NCI-H2107 (cell line): ENCODE measurements around the gene SPOPL.
"Not testable (repeated sequence)": the region's sequence is repeated elsewhere in the genome, so short reads cannot be mapped to it uniquely, and the experiment has no call there.

ENCODE experiments used
- DNase-seq: peaks from one replicate; lab custom pipeline; 2025; lab: John Stamatoyannopoulos, UW

Gene SPOPL

DNA sequence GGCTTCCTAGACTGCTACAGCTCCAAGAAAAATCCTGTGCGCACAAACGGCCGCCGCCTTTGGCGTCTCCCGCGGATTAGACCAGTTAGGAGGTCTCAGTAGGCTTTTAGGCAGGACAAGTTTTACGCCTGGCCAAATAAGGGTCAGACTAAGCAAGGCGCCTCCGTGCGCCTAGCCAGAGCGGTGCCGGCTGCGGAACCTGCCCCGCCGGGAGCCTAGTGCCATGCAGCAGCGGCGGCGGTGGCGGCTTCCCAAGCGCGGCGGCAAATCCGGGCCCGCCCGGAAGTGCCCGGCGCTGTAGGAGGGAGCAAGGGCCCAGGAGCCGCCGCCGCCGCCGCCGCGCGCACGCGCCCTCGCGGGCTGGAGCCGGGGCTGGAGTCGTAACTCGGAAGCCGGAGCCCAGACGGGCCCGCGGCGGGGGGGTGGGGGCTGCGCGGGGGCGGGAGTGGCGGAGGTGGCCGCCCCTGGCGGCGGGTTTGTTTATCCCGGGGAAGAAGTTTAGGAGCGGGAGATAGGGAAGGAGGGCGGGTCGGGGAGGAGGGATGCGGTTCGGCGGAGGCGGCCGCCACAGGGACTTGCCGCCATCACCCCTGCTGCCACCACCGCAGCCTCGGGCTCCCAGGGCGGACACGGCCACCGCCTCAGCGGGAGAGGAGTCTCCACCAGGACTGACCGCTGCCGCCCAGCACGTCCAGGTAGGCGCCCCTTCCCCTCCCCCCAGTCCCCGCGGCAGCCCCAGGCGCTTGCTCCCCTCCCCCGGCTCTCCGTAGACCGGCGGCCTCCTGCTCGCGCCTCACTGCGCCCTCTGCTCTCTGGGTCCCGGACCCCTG is at the start of gene SPOPL:
Gene SPOPL, plus strand, starts transcription at position 346 of the 830 bp plus-strand sequence. CDS start 48,447 bp downstream, outside the sequence.
- DNase-seq: peak; percentile 66

DNA sequence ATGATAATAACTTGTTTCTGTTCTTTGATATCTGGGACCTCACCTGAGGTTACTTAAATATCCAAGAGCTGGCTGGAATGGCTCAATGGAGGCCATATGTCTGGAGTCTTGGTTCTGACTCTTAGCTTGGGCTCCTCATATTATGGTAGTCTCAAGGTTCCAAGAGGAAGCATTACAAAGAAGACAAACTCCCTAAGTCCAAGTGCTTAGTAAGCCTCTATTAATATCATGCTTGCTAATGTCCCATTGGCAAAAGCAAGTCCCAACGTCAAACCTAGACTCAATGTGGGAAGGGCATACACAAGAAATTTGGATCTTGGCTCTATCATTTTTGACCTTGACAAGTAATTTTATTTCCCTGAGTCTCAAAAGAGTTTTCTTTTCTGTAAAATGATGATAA is 49.2 kb upstream of the SPOPL start:
- DNase-seq: no peak

DNA sequence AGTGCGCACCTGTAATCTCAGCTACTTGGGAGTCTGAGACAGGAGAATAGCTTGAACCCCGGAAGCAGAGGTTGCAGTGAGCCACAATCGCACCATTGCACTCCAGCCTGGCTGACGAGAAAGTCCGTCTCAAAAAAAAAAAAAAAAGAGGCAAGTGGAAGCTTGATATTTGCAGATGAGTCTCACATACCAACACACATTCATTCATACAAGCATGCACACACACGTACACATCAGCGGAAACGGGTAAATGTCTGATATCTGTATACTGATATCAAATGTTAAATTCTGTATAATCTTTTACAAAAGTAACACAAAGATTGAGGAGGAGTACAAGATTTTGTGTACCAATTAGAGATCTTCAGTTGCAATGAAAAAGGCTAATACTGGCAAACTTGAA is 47.8 kb upstream of the SPOPL start:
- no peak for DNase-seq

DNA sequence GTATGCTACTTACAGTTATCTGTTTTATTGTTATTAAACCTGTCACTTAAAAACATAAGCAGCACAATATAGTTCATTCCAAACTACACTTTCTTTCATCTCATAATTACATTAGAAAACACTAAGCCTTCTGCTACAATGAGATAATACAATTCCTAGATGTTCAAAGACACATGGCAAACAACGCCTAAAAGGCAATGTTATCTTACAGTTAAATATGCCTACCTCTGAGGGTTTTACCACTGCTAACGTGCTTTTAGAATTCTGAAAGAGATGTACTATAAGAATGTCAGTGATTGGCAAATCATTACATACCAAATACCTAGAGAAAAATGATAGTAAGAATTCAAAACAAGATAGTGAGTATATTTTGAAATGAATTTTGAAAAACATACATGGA is 46.8 kb upstream of the SPOPL start:
- DNase-seq: no peak

DNA sequence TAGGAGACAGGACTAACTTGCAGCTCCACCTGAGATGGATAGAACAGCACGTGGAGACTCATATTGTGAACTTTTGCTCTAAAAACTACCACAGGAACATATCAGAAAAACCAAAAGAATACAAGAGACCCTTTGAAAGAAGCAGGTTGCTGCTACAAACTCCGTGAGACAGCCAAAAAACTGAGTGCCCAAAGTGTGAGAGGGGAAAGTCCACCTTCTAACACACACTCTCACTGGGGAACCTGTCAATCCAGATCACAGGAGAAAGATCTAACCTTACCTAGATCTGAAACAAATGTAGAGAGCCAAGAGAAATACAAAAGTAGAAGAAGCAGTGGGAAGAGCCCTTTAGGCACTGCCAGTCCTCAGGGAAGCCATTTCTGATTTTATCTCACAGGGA is 46.3 kb upstream of the SPOPL start:
- DNase-seq: no peak

DNA sequence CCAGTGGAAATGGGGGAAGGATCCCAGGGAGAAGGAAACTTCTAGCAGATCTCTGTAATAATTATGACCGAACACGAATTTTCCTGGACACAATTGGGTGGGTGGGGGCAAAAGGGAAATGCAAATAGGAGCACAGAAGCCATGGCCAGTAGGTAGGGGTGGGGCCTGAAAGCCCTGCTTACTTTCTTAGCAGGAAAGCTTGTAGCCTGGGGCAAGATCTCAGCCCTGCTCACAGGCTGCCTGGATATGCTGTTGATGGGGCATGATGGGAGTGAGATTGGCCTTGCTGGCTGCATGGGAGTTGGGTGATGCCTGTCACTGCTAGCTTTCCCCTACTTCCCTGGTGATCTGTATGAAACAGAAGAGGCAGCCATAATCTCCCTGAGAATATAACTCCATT is 45.9 kb upstream of the SPOPL start:
- DNase-seq: no peak

DNA sequence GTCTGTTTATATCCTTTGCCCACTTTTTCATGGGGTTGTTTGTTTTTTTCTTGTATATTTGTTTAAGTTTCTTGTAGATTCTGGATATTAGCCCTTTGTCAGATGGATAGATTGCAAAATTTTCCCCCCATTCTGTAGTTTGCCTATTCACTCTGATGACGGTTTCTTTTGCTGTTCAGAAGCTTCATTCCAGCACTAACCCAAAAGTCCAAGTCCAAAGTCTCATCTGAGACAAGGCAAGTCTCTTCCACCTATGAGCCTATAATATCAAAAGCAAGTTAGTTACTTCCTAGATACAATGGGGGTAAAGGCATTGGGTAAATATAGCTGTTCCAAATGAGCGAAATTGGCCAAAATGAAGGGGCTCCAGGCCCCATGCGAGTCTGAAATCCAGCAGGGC is 38.9 kb upstream of the SPOPL start:
- not testable (repeated sequence) for DNase-seq

DNA sequence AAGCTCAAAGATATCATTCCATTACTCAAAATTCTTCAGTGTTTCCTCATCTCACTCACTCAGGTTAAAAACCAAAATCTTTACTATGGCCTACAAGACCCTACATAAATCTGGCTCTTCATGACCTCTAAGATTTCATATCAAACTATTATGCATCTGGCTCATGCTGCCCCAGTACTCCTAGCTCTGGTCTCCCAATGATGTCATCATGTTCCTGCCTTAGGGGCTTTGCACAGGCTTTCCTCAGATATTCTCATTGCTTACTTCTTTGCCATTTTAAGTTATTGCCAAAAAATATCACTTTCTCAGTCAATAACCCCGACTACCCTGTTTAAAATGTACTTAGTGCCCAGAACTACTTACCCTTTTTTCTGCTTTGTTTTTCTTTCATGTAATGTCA is 33.0 kb upstream of the SPOPL start:
- DNase-seq: no peak

DNA sequence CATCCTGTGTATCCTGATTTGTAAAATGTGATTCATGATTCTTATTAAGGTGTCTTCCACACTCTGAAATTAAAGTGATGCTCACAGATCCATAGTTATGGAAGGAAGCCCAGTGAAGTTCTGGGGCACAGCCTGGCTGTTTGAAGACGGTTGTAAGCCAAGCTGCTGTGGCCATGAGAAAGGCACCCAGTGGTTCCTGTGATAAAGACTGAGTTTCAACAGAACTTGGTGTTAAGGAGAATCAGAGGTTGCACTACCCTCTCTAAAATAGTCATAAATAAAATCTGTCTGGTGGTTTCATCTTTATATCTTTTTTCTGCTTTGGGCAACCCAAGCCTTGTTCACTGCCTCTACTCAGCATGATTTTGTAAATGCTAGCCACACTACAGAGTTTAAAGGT is 32.2 kb upstream of the SPOPL start:
- no peak for DNase-seq

DNA sequence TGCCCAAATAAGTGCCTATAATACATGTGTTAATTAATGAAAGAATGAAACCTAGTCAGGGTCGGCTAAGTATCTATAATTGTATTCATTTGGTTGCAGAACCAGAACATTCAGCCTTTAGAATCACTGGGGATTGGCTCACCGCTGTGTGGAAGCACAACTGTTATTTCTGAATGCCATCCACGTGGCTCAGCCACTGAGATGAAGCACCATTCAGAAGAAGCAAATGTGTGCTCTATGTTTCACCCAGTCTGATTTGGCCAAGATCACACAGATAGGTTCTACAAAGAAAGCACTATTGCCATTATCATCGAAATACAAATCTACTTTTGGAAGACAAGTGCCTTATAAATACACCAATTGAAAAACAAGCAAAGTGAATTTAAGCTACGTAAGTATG is 30.6 kb upstream of the SPOPL start:
- no peak for DNase-seq

DNA sequence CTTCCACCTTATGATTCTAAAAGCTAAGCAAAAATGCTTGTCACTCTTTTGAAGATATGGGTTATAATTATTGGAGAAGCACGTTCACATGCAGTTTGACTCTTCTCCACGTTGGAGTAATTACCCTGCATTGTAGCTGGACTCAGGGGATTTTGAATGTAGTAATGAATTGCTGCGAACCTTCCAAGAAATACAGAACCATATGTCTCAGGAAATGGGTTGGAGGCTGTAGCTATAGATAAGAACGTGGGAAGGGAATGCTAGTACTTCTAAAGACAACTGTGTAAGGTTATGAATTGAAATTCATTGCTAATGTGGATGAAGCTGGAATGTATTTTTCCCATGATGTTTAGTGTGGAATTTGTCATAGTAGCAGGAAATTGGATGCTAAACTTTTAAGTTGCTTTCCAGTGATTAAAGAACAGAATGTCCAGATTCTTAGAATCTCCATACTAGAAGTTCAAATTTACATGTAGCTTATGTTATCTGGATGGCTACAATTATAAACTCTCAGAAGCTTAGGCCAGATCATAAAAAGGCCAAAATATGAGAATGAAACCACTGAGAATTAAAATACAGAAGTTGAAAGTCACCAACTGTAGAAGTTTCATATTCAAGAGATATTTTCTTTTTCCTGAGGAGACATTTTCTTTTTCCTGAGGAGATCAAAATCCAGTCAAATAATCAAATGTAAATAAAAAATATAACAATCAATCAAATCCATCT is 27.3 kb upstream of the SPOPL start:
- DNase-seq: no peak

DNA sequence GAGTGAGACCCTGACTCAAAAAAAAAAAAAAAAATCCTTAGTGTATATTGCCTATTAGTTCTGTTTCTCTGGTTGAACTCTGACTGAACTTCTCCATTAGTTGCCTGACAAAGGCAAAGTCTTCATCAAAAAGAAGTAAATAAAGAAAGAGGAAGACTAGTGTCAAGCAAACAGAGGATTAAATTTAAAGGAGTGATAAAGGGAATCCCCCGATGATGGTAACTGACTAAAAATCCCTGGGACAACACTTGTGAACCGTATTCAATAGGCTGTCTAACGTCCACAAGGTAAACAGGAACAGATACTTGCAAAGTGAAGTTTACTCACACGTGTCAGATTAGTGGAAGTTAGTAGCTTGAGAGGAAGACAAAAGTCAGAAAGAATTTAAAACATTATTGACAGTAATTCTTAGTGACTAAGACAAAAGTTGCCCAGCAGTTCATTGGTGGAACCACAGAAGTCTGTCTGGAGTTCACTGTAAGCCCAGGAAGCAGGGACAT is 26.2 kb upstream of the SPOPL start:
- no peak for DNase-seq

DNA sequence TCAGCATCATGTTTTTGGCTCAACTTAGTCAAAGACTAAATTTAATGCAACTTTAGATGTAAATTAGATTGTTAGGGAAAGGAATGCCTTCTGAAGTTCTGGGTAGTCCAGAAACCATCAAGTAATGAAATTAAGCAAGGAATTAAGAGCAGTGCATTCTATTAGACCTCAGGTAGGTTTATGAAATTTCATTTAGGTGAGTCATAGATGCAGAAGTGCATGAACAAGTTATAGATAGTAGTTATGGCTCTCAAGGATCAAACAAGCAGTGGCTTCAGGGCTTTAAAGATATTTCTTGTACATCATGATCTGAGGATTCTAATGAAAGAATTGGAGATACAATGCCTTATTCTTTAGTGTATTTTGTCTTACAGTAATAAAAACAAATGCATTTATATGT is 25.4 kb upstream of the SPOPL start:
- DNase-seq: no peak

DNA sequence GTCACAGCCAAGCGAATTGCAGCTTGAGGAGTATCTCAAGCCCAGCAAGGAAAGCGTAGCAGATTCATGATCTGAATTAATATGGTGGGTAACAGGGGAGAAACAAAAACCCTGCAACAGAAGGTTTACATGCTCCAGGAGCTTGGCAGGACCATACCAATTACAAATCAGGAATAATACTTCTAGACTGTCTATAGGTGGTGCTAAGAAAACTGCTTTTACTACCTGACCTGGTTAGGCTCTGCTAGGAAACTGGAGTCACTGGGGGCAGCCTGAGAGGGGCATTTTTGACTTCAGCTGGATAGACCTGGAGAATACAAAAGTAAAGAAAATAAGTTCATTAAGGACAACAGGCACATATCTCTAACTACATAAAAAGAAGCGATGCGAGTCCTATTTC is 24.6 kb upstream of the SPOPL start:
- DNase-seq: no peak

DNA sequence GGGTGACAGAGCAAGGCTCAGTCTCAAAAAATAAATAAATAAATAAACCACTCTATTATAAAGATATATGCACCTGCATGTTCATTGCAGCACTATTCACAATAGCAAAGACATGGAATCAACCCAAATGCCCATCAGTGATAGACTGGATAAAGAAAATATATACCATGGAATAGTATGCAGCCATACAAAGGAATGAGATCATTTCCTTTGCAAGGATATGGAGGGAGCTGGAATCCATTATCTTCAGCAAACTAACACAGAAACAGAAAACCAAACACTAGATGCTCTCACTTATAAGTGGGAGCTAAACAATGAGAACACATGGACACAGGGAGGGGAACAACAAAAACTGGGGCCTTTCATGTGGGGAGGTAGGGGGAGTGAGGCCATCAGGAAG is 18.8 kb upstream of the SPOPL start:
- DNase-seq: not testable (repeated sequence)

DNA sequence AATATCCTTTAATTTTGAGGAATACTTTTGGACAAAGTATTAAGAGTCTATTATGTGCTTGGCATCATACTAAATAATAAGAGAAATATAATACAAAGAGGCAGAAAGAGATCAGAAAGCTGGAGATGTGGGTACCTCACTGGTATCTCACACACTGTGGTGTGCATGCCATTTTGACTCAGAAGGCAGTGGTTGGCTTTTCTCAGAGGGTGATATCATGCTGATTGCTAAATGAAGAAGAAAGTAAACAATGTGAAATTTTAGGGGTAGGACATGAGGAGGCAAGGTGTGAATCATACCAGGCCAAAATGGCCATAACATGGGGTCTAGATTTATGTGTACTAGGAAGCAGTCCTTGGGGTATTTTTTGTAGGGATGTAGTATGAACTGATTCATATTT is 16.6 kb upstream of the SPOPL start:
- no peak for DNase-seq

DNA sequence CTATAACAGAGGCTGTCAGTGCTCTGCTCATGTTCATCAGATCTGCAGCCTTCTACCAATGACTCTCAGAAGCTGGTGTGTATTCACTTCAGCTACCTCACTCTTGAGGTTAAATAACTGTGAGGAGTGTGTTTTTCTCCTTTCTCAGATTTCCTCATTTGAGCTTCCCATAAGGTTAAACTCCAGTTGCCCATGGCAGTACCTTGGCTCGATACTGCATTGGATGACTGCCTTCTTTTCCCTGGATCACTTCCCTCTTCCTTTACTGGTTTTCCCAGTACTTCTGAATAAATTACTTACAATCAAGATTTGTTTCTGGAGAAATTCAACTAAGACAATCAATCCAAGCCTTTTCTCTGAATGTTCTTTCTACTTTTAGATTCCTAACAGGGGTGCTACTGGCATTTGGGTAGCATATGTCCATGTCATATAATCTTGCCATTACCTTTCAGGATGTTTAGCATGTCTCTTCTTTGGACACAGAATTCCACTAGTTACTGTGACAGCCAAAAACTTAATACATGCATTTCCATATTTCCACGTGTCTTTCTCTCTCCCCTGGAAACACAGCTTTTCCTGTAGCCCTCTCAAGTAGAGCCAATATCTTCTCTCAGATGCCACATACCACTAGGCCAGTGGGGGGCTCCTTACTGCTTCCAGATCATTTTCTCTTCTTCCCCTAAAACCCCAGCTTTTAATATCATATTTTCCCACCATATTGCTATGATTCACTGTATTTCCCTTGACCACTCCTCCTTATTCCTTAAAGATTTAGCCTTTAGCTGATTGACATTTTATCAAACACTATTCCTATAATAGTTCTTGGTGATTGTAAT is 15.0 kb upstream of the SPOPL start:
- no peak for DNase-seq

DNA sequence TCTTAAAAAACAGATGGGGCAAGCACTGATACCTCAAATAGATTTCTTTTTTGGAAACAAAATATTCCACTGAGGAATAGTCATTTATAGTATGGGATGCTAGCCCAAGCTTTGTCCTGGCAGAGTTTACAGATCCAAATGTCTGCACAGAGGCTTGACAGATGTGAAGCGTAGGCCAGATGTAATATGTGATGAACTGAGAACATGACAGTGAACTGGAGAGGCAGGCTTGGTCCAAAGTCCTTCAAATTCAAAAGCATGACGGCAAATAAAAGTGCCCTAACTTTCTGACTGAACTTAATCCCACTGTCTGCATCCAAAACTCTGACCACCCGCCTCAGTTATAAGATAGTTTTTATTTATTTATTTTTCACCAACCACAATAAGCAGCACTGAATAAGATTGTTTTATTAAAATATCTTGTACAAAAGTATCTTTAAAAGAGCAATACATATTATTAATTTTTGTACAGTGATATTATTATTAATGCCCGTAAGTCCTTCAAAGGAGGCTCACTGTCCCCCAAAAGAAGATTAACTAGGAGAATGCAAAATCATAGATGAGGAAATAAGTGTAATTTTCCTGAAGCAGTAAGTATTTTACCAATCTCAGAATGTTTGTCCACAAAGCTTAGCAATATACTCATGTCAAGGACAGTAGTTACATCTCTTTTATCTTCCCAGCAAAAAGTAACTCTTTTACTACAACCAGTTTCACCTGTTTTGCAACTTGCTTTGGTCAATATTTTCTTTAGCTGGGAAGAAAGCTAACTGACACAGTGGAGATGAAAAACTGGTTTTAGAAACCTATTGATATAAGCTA is 10.7 kb upstream of the SPOPL start:
- no peak for DNase-seq

DNA sequence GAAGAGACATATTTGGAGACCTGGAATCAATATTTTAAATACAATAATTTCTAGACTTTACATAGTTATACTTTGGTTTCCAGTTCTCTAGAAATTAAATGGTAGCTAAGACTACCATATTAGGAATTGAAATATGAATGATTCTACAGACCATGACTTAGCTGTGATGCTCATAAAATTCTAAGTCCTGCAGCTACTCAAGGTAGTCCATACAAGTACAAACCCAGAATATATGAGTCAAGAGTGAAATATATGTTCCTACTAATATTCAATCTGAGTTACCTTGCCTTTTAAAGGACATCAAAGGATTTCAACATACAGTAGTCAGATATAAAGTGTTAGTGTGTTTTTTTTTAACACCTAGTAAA is 10.1 kb upstream of the SPOPL start:
- no peak for DNase-seq

DNA sequence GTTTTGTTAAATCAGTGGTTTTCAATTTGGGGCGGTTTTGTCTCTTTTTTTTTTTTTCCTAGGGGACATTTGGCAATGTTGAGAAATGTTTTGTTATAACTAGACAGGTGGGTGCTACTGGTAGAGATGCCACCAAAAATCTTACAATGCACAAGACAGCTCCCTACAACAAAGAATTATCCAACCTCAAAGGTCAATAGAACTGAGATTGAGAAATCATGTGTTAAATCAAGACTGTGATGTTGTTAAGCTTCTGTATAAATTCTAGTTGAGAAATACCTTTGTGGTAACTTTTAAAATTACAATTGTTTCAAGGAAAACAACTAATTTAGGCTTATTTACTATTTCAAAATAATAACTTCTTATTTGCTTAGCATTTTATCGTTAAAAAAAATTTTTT is 9.4 kb upstream of the SPOPL start:
- no peak for DNase-seq

DNA sequence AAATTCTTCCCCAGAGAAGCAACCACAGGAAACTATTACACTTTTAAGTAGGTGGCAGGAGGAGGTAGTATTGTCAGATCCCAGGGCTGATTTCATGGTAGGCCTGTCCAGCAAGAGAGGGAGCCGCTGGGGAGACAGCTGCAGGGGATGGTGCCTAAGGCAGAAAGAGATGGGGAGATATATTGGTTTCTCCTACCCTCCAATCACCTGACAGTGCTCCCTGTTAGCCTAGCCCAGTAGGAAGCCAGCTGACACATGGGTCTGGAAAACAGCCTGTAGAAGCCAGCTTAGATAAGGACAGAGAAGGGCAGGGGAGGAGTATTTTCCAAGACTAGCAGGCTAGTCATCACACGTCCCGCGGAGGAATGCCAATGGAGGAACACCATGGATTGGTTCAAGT is 8.2 kb upstream of the SPOPL start:
- no peak for DNase-seq
